ENCODE results near the gene ANKRD16. TPM values are rescaled to one million over a fixed set of nuclear protein-coding genes. Genes with fewer than 3 reads are reported as not detected.

Gene ANKRD16
- total and polyA plus RNA-seq, 2 donors (not counting 1 experiment from before 2014, with no cell fraction given) = 10.9 to 12.6 TPM

DNA sequence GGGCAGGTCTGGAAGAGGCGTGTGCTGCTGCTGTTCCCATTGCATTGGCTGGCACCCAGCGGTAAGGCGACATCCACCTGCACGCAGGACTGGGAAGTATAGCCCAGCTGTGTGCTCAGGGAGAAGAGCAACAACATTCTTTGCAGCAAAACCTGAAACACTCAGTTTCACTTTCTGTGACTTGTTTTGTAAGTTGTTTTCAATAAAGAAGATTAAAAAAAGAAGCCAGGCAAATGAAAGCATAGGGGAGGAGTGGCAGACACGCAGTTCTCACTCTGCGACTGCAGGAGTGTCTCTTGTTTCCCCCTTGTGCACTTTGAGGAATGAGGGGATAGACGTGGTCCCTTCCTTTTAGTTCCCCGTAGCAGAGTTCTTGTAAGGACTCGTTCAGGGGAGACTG lies 6.1 kb upstream of the ANKRD16 start:
- Histone ChIP-seq H3K9me3 (ENCODE audit: control extremely low read depth in 1 of 3, control insufficient read depth in 2 of 3, insufficient read depth in 1 of 3, low read length in 2 of 3) (peaks cover 0 to 8% (median 0%) of the 10 kb centered on the region in 3 donors), H3K79me2 (ENCODE audit: control insufficient read depth, insufficient read depth, low read length) (peaks cover 90% of the 10 kb centered on the region), H4K20me1 (ENCODE audit: control insufficient read depth, insufficient read depth, low read length, poor library complexity, severe bottlenecking) (peaks cover 22% of the 10 kb centered on the region), H3K9ac (ENCODE audit: low read length) (peak overlapping the region; percentile 41), H3K27me3 (replicated peaks in 1 of 4; ENCODE audit: control extremely low read depth in 1 of 4, control insufficient read depth in 3 of 4, insufficient read depth in 4 of 4, low read length in 3 of 4) (no peaks in the 10 kb centered on the region), H3K4me3 (ENCODE audit: control extremely low read depth in 1 of 5, extremely low read depth in 1 of 5, insufficient read depth in 1 of 5, low read depth in 2 of 5, low read length in 4 of 5) (peak overlapping the region in 4 of 5 experiments; percentile 4 to 40 (median 22)), H3K4me1 (ENCODE audit: control insufficient read depth in 2 of 2, insufficient read depth in 2 of 2, low read length in 2 of 2) (peaks cover 34 to 41% of the 10 kb centered on the region in 2 donors), H3K27ac (ENCODE audit: low read length in 2 of 2) (peak overlapping the region; percentile 79 to 86), H2AFZ (ENCODE audit: insufficient read depth, low read depth, low read length, poor library complexity, severe bottlenecking) (peak overlapping the region; percentile 48), H3K36me3 (replicated peaks in 1 of 2; ENCODE audit: control extremely low read depth in 1 of 2, control insufficient read depth in 1 of 2, extremely low read depth in 1 of 2, insufficient read depth in 2 of 2, low read length in 1 of 2) (peaks cover 0 to 17% of the 10 kb centered on the region in 2 experiments), H3K4me2 (replicated peaks; ENCODE audit: low read depth, low read length, poor library complexity, severe bottlenecking) (peak overlapping the region; percentile 65)
- WGBS (ENCODE audit: insufficient coverage) = 18% methylated on average over 6 of the region's 9 CpGs
- ChIA-PET CTCF (interaction anchor here (0.6 to 1.5 kb wide), 3 partner anchors 9 to 272 kb away, joined by 3 read pairs; no protein-coding TSS in a partner anchor), POLR2A (interaction anchor here (0.7 kb wide), 1 partner anchor 192 kb away, joined by 5 read pairs; no protein-coding TSS in a partner anchor)
- Mint-ChIP-seq H3K27ac (peak overlapping the region; percentile 98), H3K4me1 (peaks cover 56% of the 10 kb centered on the region), H3K4me3 (peak overlapping the region; percentile 82), H3K27me3 (no peaks in the 10 kb centered on the region), H3K9me3 (ENCODE audit: insufficient read depth) (no peaks in the 10 kb centered on the region)
- intact Hi-C loops (cut with micrococcal nuclease) = no loop called here
- TF ChIP-seq EZH2 (IDR thresholded peaks at IDR 0.05; ENCODE audit: borderline replicate concordance, insufficient read depth, low read depth, low read length, poor library complexity, severe bottlenecking) (no peak), CTCF (IDR thresholded peaks at IDR 0.05) (no peak)
- ATAC-seq (ENCODE audit: low read depth) (peak; percentile 71), DNase-seq (peak; percentile 42)

GRCh38 chr10:5895365-5895764 lies 5.7 kb upstream of the ANKRD16 start:
- H3K4me3 ChIP-seq (ENCODE audit: control extremely low read depth in 1 of 5, extremely low read depth in 1 of 5, insufficient read depth in 1 of 5, low read depth in 2 of 5, low read length in 4 of 5) = peak overlapping the region in 4 of 5 experiments; percentile 4 to 40 (median 22)
- ATAC-seq (ENCODE audit: low read depth) (no peak), DNase-seq (no peak)
- intact Hi-C loops (cut with micrococcal nuclease) = no loop called here
- H3K9ac ChIP-seq (ENCODE audit: low read length) = peak overlapping the region; percentile 41
- peak overlapping the region; percentile 79 to 86 for H3K27ac ChIP-seq (ENCODE audit: low read length in 2 of 2)
- peaks cover 59% of the 10 kb centered on the region for H3K4me1 Mint-ChIP-seq
- H3K4me2 ChIP-seq (replicated peaks; ENCODE audit: low read depth, low read length, poor library complexity, severe bottlenecking) = peak overlapping the region; percentile 65
- H3K36me3 ChIP-seq (replicated peaks in 1 of 2; ENCODE audit: control extremely low read depth in 1 of 2, control insufficient read depth in 1 of 2, extremely low read depth in 1 of 2, insufficient read depth in 2 of 2, low read length in 1 of 2) = peaks cover 0 to 17% of the 10 kb centered on the region in 2 experiments
- POLR2A ChIA-PET = interaction anchor here (0.7 kb wide), 1 partner anchor 193 kb away, joined by 5 read pairs; no protein-coding TSS in a partner anchor
- peaks cover 23% of the 10 kb centered on the region for H4K20me1 ChIP-seq (ENCODE audit: control insufficient read depth, insufficient read depth, low read length, poor library complexity, severe bottlenecking)
- H3K4me1 ChIP-seq (ENCODE audit: control insufficient read depth in 2 of 2, insufficient read depth in 2 of 2, low read length in 2 of 2) = peaks cover 38 to 45% of the 10 kb centered on the region in 2 donors
- peak overlapping the region; percentile 98 for H3K27ac Mint-ChIP-seq
- TF ChIP-seq CTCF (IDR thresholded peaks at IDR 0.05) (no peak), EZH2 (IDR thresholded peaks at IDR 0.05; ENCODE audit: borderline replicate concordance, insufficient read depth, low read depth, low read length, poor library complexity, severe bottlenecking) (no peak)
- peak overlapping the region; percentile 48 for H2AFZ ChIP-seq (ENCODE audit: insufficient read depth, low read depth, low read length, poor library complexity, severe bottlenecking)
- H3K9me3 ChIP-seq (ENCODE audit: control extremely low read depth in 1 of 3, control insufficient read depth in 2 of 3, insufficient read depth in 1 of 3, low read length in 2 of 3) = peaks cover 0 to 8% (median 0%) of the 10 kb centered on the region in 3 donors
- H3K27me3 ChIP-seq (replicated peaks in 1 of 4; ENCODE audit: control extremely low read depth in 1 of 4, control insufficient read depth in 3 of 4, insufficient read depth in 4 of 4, low read length in 3 of 4) = no peaks in the 10 kb centered on the region
- CTCF ChIA-PET = interaction anchor here (0.6 to 1.7 kb wide), 3 partner anchors 9 to 76 kb away, joined by 3 to 5 read pairs (median 3); no protein-coding TSS in a partner anchor
- WGBS (ENCODE audit: insufficient coverage) = 100% methylated on average over 2 of the region's 3 CpGs
- peaks cover 90% of the 10 kb centered on the region for H3K79me2 ChIP-seq (ENCODE audit: control insufficient read depth, insufficient read depth, low read length)
- H3K9me3 Mint-ChIP-seq (ENCODE audit: insufficient read depth) = no peaks in the 10 kb centered on the region
- peak overlapping the region; percentile 82 for H3K4me3 Mint-ChIP-seq
- no peaks in the 10 kb centered on the region for H3K27me3 Mint-ChIP-seq

Measured in B cell (primary cell).